Endothelial cell of umbilical vein (primary cell): Measurements from ENCODE around the gene SLC26A6. TPM values are rescaled to one million over a fixed set of nuclear protein-coding genes. Genes with fewer than 3 reads are reported as not detected.

Experiments used
- BruUV-seq: library from RNA; stranded (reverse); fragments of 400-500 nt; replicated peaks from 2 replicates; lab custom pipeline; 2021; lab: Mats Ljungman, UMichigan
- CTCF ChIA-PET: fragments of 300-600, 350-600 bp; sonication (Branson Sonifier 250); formaldehyde crosslinking; loops from one replicate; lab custom pipeline; 2021; ENCODE audit warnings: antibody characterized with exemption, inconsistent platforms; lab: Charles Lee
- POLR2A ChIA-PET: fragments of 300-600, 350-600 bp; sonication (Branson Sonifier 250); formaldehyde crosslinking; loops from one replicate; lab custom pipeline; 2021; ENCODE audit warnings: antibody characterized with exemption, inconsistent platforms; lab: Charles Lee
- DNase-seq: peaks from one replicate; pipeline ENCODE4 v3.0.0-alpha.2; 2011; ENCODE audit warnings: low read depth, low spot score
- FAIRE-seq: peaks from 2 replicates; lab custom pipeline; 2011; peaks lifted over from hg19 to GRCh38; lab: Jason Lieb, UNC
- H2AFZ ChIP-seq: 2 replicates; pipeline ENCODE4 v1.6.0; 2012; ENCODE audit warnings: low read depth, low read length, control low read depth, inconsistent platforms
- H3K27ac ChIP-seq: 2 replicates; pipeline ENCODE4 v1.5.1; 2011; ENCODE audit warnings: low read depth, mild to moderate bottlenecking, control low read depth, low read length, moderate library complexity; ENCODE audit not compliant: insufficient read depth
- H3K27me3 ChIP-seq, 2 experiments: 2 replicates each; pipeline versions ENCODE4 v1.6.0 to v1.6.1; 2011; ENCODE audit warnings: low read length in 2 of 2, mixed read lengths in 1 of 2; ENCODE audit not compliant: control insufficient read depth in 2 of 2, insufficient read depth in 2 of 2
- H3K36me3 ChIP-seq, 2 experiments: 2 replicates in 1 of 2; 3 replicates in 1 of 2; pipeline ENCODE4 v1.5.1; 2011; ENCODE audit warnings: low read length in 2 of 2, mild to moderate bottlenecking in 1 of 2, moderate library complexity in 1 of 2; ENCODE audit not compliant: control insufficient read depth in 2 of 2, insufficient read depth in 2 of 2; ENCODE audit errors: extremely low read depth in 1 of 2
- H3K4me1 ChIP-seq: 3 replicates; pipeline ENCODE4 v1.5.1; 2011; ENCODE audit warnings: mild to moderate bottlenecking, low read length; ENCODE audit not compliant: control insufficient read depth, insufficient read depth; ENCODE audit errors: extremely low read depth
- H3K4me2 ChIP-seq: 2 replicates; pipeline ENCODE4 v1.6.1; 2011; ENCODE audit warnings: low read length, control low read depth, mixed read lengths; ENCODE audit not compliant: insufficient read depth
- H3K4me3 ChIP-seq, 3 experiments: fragments of 200-600 bp in 1 of 3; sonication (generic), shearing (Covaris generic) in 1 of 3; replicated peaks in 1 of 3; 2 replicates each; pipeline ENCODE4 v1.5.1; 2011 to 2016; ENCODE audit warnings: control low read depth in 3 of 3, low read length in 3 of 3, mild to moderate bottlenecking in 2 of 3, inconsistent platforms in 1 of 3, low read depth in 1 of 3, moderate library complexity in 1 of 3; ENCODE audit not compliant: insufficient read depth in 1 of 3
- H3K79me2 ChIP-seq: 2 replicates; pipeline ENCODE4 v1.6.0; 2012; ENCODE audit warnings: low read length, inconsistent platforms; ENCODE audit not compliant: control insufficient read depth, insufficient read depth
- H3K9ac ChIP-seq: replicated peaks from 2 replicates; pipeline ENCODE3; 2011; ENCODE audit warnings: low read length, control low read depth; ENCODE audit not compliant: insufficient read depth; ENCODE audit errors: extremely low read depth
- H3K9me1 ChIP-seq: replicated peaks from 3 replicates; pipeline ENCODE4 v1.6.0; 2011; ENCODE audit warnings: mild to moderate bottlenecking, low read length; ENCODE audit not compliant: control insufficient read depth, insufficient read depth; ENCODE audit errors: extremely low read depth
- H3K9me3 ChIP-seq: replicated peaks from 2 replicates; pipeline ENCODE4 v1.5.1; 2012; ENCODE audit warnings: low read length, inconsistent platforms; ENCODE audit not compliant: control insufficient read depth, insufficient read depth
- H4K20me1 ChIP-seq: replicated peaks from 2 replicates; pipeline ENCODE3; 2011; ENCODE audit warnings: mild to moderate bottlenecking, low read length; ENCODE audit not compliant: control insufficient read depth, insufficient read depth; ENCODE audit errors: extremely low read depth
- CTCF ChIP-seq, 2 donors: IDR thresholded peaks; 1 replicate in 1 of 2; 2 replicates in 1 of 2; pipeline ENCODE4 v1.5.1; 2011; ENCODE audit warnings: low read length in 2 of 2, mild to moderate bottlenecking in 2 of 2, moderate library complexity in 2 of 2, control low read depth in 1 of 2, inconsistent platforms in 1 of 2, low read depth in 1 of 2; ENCODE audit not compliant: insufficient read depth in 1 of 2; ENCODE audit errors: extremely low read depth in 1 of 2
- EZH2 ChIP-seq: IDR thresholded peaks from 2 replicates; pipeline ENCODE4 v1.6.1; 2012; ENCODE audit warnings: borderline replicate concordance, low read depth, mild to moderate bottlenecking, moderate library complexity, low read length, inconsistent platforms; ENCODE audit not compliant: severe bottlenecking
- FOS ChIP-seq: IDR thresholded peaks from 2 replicates; pipeline ENCODE4 v1.6.1; 2011; ENCODE audit warnings: mild to moderate bottlenecking, low read length, moderate library complexity, borderline replicate concordance; ENCODE audit not compliant: insufficient read depth
- GATA2 ChIP-seq: IDR thresholded peaks from 2 replicates; pipeline ENCODE4 v1.7.0; 2011; ENCODE audit warnings: low read depth, mild to moderate bottlenecking, moderate library complexity, mixed read lengths, low read length; ENCODE audit not compliant: insufficient read length, insufficient read depth
- JUN ChIP-seq: IDR thresholded peaks from 2 replicates; pipeline ENCODE4 v1.6.1; 2011; ENCODE audit warnings: borderline replicate concordance, low read depth; ENCODE audit not compliant: insufficient read length, insufficient read depth
- MAX ChIP-seq: IDR thresholded peaks from 2 replicates; pipeline ENCODE4 v1.6.1; 2011; ENCODE audit not compliant: insufficient read depth, insufficient read length
- MYC ChIP-seq: IDR thresholded peaks from one replicate; pipeline ENCODE4 v1.6.1; 2011; ENCODE audit warnings: mild to moderate bottlenecking, low read depth, low read length
- POLR2A ChIP-seq: IDR thresholded peaks from 2 replicates; pipeline ENCODE4 v1.6.1; 2012; ENCODE audit warnings: low read depth, mild to moderate bottlenecking, control low read depth, low read length
- POLR2AphosphoS5 ChIP-seq: IDR thresholded peaks from 2 replicates; pipeline ENCODE4 v1.6.1; 2012; ENCODE audit warnings: low read depth, mild to moderate bottlenecking, control low read depth, low read length, moderate library complexity; ENCODE audit not compliant: insufficient read depth
- dilution Hi-C: fragments of 300-500 bp; cut with MboI; formaldehyde crosslinking; loops from one replicate; pipeline ENCODE4 v1.15.0; 2019; ENCODE audit warnings: low sequenced_read_pairs; ENCODE audit not compliant: extremely low pct_ligation_motif_present
- intact Hi-C: fragments of 100-400 bp; cut with micrococcal nuclease; formaldehyde crosslinking; loops from one replicate; pipeline ENCODE4 v1.10.0; 2022
- polyA plus RNA-seq, 4 experiments: library from polyadenylated mRNA; depleted of rRNA in 3 of 4; stranded (reverse) in 3 of 4; unstranded in 1 of 4; fragments of >200 nt; gene quantifications; 2 replicates each; pipeline versions ENCODE4 v1.2.1 to v1.2.3, GENCODE V29; 2011 to 2012; ENCODE audit warnings: missing spikeins in 1 of 4
- total RNA-seq: library from RNA; stranded (reverse); gene quantifications from 2 replicates; pipeline ENCODE4 v1.2.3, GENCODE V29; 2021

Gene SLC26A6
- total and polyA plus RNA-seq, 2 donors (not counting 3 experiments of a cell fraction or from before 2014, with no cell fraction given): 31.0 to 32.2 TPM

- TF ChIP-seq GATA2 (no peak), CTCF (IDR thresholded peaks at IDR 0.05; ENCODE audit: extremely low read depth in 1 of 2, insufficient read depth in 1 of 2, low read depth in 1 of 2, low read length in 2 of 2) (no peak), POLR2AphosphoS5 (no peak), MYC (no peak), EZH2 (no peak), FOS (no peak), MAX (no peak), POLR2A (no peak), JUN (no peak)
- BruUV-seq: no TSS peak
- intact Hi-C loops (no loop called here), dilution Hi-C loops (no loop called here)
- Histone ChIP-seq H3K27me3 (no peaks in the 10 kb centered on the region), H3K79me2 (no peaks in the 10 kb centered on the region), H3K9me1 (no peaks in the 10 kb centered on the region), H3K9ac (no peak overlapping the region), H3K27ac (no peak overlapping the region), H3K4me3 (no peak overlapping the region), H3K4me1 (peaks cover 6% of the 10 kb centered on the region), H3K9me3 (no peaks in the 10 kb centered on the region), H2AFZ (no peak overlapping the region), H4K20me1 (no peaks in the 10 kb centered on the region), H3K4me2 (no peak overlapping the region), H3K36me3 (peaks cover 2 to 12% of the 10 kb centered on the region in 2 experiments)
- no peak for DNase-seq
- no peak for FAIRE-seq
- ChIA-PET CTCF (no interaction called here), POLR2A (no interaction called here)
These were observed 43.5 kb upstream of the SLC26A6 start for GRCh38 chr3:48678566-48679380.
